Measurements from ENCODE around the gene RSPH10B.
"Not testable (repeated sequence)": the region's sequence is repeated elsewhere in the genome, so short reads cannot be mapped to it uniquely, and the experiment has no call there.

Gene RSPH10B

GRCh38 chr7:5931905-5932644 lies 38.4 kb downstream of the RSPH10B start:
- H3K4me2 ChIP-seq (ENCODE audit: low read depth, low read length, poor library complexity, severe bottlenecking); H4K20me1 ChIP-seq (ENCODE audit: low read depth, low read length); H3K9me3 ChIP-seq (ENCODE audit: insufficient read depth, low read length); H3K79me2 ChIP-seq (ENCODE audit: insufficient read depth, low read length); H3K9me2 ChIP-seq (replicated peaks; ENCODE audit: insufficient read depth, low read length); H2AFZ ChIP-seq (ENCODE audit: low read depth, low read length, severe bottlenecking); H3F3A ChIP-seq (ENCODE audit: insufficient read depth); H3K36me3 ChIP-seq (ENCODE audit: low read length); H3K27ac ChIP-seq (ENCODE audit: low read depth, low read length); H3K27me3 ChIP-seq (ENCODE audit: low read length); H3K9ac ChIP-seq (ENCODE audit: low read length); H3K4me3 ChIP-seq (ENCODE audit: insufficient read depth, low read length, poor library complexity, severe bottlenecking): not testable (repeated sequence)

GRCh38 chr7:5931250-5931649 lies 39.2 kb downstream of the RSPH10B start:
- H3K27ac ChIP-seq (ENCODE audit: low read depth, low read length); H3K9me2 ChIP-seq (replicated peaks; ENCODE audit: insufficient read depth, low read length); H3K79me2 ChIP-seq (ENCODE audit: insufficient read depth, low read length); H3K4me3 ChIP-seq (ENCODE audit: insufficient read depth, low read length, poor library complexity, severe bottlenecking); H3K4me2 ChIP-seq (ENCODE audit: low read depth, low read length, poor library complexity, severe bottlenecking); H3K9me3 ChIP-seq (ENCODE audit: insufficient read depth, low read length); H4K20me1 ChIP-seq (ENCODE audit: low read depth, low read length); H3F3A ChIP-seq (ENCODE audit: insufficient read depth); H2AFZ ChIP-seq (ENCODE audit: low read depth, low read length, severe bottlenecking); H3K36me3 ChIP-seq (ENCODE audit: low read length); H3K9ac ChIP-seq (ENCODE audit: low read length); H3K27me3 ChIP-seq (ENCODE audit: low read length): not testable (repeated sequence)

GRCh38 chr7:5930290-5930689 lies 40.2 kb downstream of the RSPH10B start:
- not testable (repeated sequence) for H3K9ac ChIP-seq (ENCODE audit: low read length); H3K9me2 ChIP-seq (replicated peaks; ENCODE audit: insufficient read depth, low read length); H3K79me2 ChIP-seq (ENCODE audit: insufficient read depth, low read length); H3F3A ChIP-seq (ENCODE audit: insufficient read depth); H3K27me3 ChIP-seq (ENCODE audit: low read length); H3K9me3 ChIP-seq (ENCODE audit: insufficient read depth, low read length); H3K36me3 ChIP-seq (ENCODE audit: low read length); H3K27ac ChIP-seq (ENCODE audit: low read depth, low read length); H4K20me1 ChIP-seq (ENCODE audit: low read depth, low read length); H3K4me3 ChIP-seq (ENCODE audit: insufficient read depth, low read length, poor library complexity, severe bottlenecking); H3K4me2 ChIP-seq (ENCODE audit: low read depth, low read length, poor library complexity, severe bottlenecking); H2AFZ ChIP-seq (ENCODE audit: low read depth, low read length, severe bottlenecking)

GRCh38 chr7:5926263-5926870 lies 44.1 kb downstream of the RSPH10B start:
- H3K36me3 ChIP-seq (ENCODE audit: low read length); H3F3A ChIP-seq (ENCODE audit: insufficient read depth); H3K9me2 ChIP-seq (replicated peaks; ENCODE audit: insufficient read depth, low read length); H3K79me2 ChIP-seq (ENCODE audit: insufficient read depth, low read length); H2AFZ ChIP-seq (ENCODE audit: low read depth, low read length, severe bottlenecking); H3K27ac ChIP-seq (ENCODE audit: low read depth, low read length); H3K9ac ChIP-seq (ENCODE audit: low read length); H3K4me3 ChIP-seq (ENCODE audit: insufficient read depth, low read length, poor library complexity, severe bottlenecking); H3K4me2 ChIP-seq (ENCODE audit: low read depth, low read length, poor library complexity, severe bottlenecking); H3K9me3 ChIP-seq (ENCODE audit: insufficient read depth, low read length); H3K27me3 ChIP-seq (ENCODE audit: low read length); H4K20me1 ChIP-seq (ENCODE audit: low read depth, low read length): not testable (repeated sequence)

GRCh38 chr7:5924630-5925029 lies 45.9 kb downstream of the RSPH10B start:
- not testable (repeated sequence) for H3F3A ChIP-seq (ENCODE audit: insufficient read depth); H3K4me2 ChIP-seq (ENCODE audit: low read depth, low read length, poor library complexity, severe bottlenecking); H3K9me3 ChIP-seq (ENCODE audit: insufficient read depth, low read length); H4K20me1 ChIP-seq (ENCODE audit: low read depth, low read length); H3K36me3 ChIP-seq (ENCODE audit: low read length); H3K4me3 ChIP-seq (ENCODE audit: insufficient read depth, low read length, poor library complexity, severe bottlenecking); H3K27me3 ChIP-seq (ENCODE audit: low read length); H3K79me2 ChIP-seq (ENCODE audit: insufficient read depth, low read length); H3K27ac ChIP-seq (ENCODE audit: low read depth, low read length); H3K9me2 ChIP-seq (replicated peaks; ENCODE audit: insufficient read depth, low read length); H2AFZ ChIP-seq (ENCODE audit: low read depth, low read length, severe bottlenecking); H3K9ac ChIP-seq (ENCODE audit: low read length)

- H3K79me2 ChIP-seq (ENCODE audit: insufficient read depth, low read length); H3F3A ChIP-seq (ENCODE audit: insufficient read depth); H3K9me2 ChIP-seq (replicated peaks; ENCODE audit: insufficient read depth, low read length): not testable (repeated sequence)
These were observed 46.3 kb downstream of the RSPH10B start for GRCh38 chr7:5924180-5924579.

GRCh38 chr7:5916529-5916928 lies 54.0 kb downstream of the RSPH10B start:
- not testable (repeated sequence) for H3K9me3 ChIP-seq (ENCODE audit: insufficient read depth, low read length); H3K27ac ChIP-seq (ENCODE audit: low read depth, low read length); H3F3A ChIP-seq (ENCODE audit: insufficient read depth); H3K4me2 ChIP-seq (ENCODE audit: low read depth, low read length, poor library complexity, severe bottlenecking); H3K9me2 ChIP-seq (replicated peaks; ENCODE audit: insufficient read depth, low read length); H4K20me1 ChIP-seq (ENCODE audit: low read depth, low read length); H3K36me3 ChIP-seq (ENCODE audit: low read length); H3K27me3 ChIP-seq (ENCODE audit: low read length); H2AFZ ChIP-seq (ENCODE audit: low read depth, low read length, severe bottlenecking); H3K9ac ChIP-seq (ENCODE audit: low read length); H3K4me3 ChIP-seq (ENCODE audit: insufficient read depth, low read length, poor library complexity, severe bottlenecking); H3K79me2 ChIP-seq (ENCODE audit: insufficient read depth, low read length)

More at GRCh38 chr7:5924180-5924579, 46.3 kb downstream of the RSPH10B start:
- H3K27me3 ChIP-seq (ENCODE audit: low read length); H3K4me2 ChIP-seq (ENCODE audit: low read depth, low read length, poor library complexity, severe bottlenecking); H3K9ac ChIP-seq (ENCODE audit: low read length); H4K20me1 ChIP-seq (ENCODE audit: low read depth, low read length); H3K27ac ChIP-seq (ENCODE audit: low read depth, low read length); H3K36me3 ChIP-seq (ENCODE audit: low read length); H3K9me3 ChIP-seq (ENCODE audit: insufficient read depth, low read length); H3K4me3 ChIP-seq (ENCODE audit: insufficient read depth, low read length, poor library complexity, severe bottlenecking); H2AFZ ChIP-seq (ENCODE audit: low read depth, low read length, severe bottlenecking): not testable (repeated sequence)

- H3K9me3 ChIP-seq (ENCODE audit: insufficient read depth, low read length); H3K27me3 ChIP-seq (ENCODE audit: low read length); H3K27ac ChIP-seq (ENCODE audit: low read depth, low read length); H3K9me2 ChIP-seq (replicated peaks; ENCODE audit: insufficient read depth, low read length); H3F3A ChIP-seq (ENCODE audit: insufficient read depth); H3K9ac ChIP-seq (ENCODE audit: low read length); H3K36me3 ChIP-seq (ENCODE audit: low read length); H2AFZ ChIP-seq (ENCODE audit: low read depth, low read length, severe bottlenecking); H4K20me1 ChIP-seq (ENCODE audit: low read depth, low read length); H3K4me3 ChIP-seq (ENCODE audit: insufficient read depth, low read length, poor library complexity, severe bottlenecking); H3K4me2 ChIP-seq (ENCODE audit: low read depth, low read length, poor library complexity, severe bottlenecking); H3K79me2 ChIP-seq (ENCODE audit: insufficient read depth, low read length): not testable (repeated sequence)
These were observed 61.7 kb downstream of the RSPH10B start for GRCh38 chr7:5908835-5909234.
